K562 (cell line): ENCODE results near the gene FAM83F.

Source experiments
- ASH1L ChIP-seq: fragments of 450-650 bp; IDR thresholded peaks from 2 replicates; pipeline ENCODE4 v1.6.1; 2018; ENCODE audit warnings: borderline replicate concordance, mild to moderate bottlenecking, low read depth; ENCODE audit not compliant: partially characterized antibody
- CHD1 ChIP-seq: fragments of 200-600 bp; sonication (generic); IDR thresholded peaks from one replicate; pipeline ENCODE4 v1.6.1; 2012; ENCODE audit warnings: mild to moderate bottlenecking, moderate library complexity, low read length, inconsistent platforms
- CTCF ChIP-seq, 3 experiments: IDR thresholded peaks in 2 of 3; conservative IDR thresholded peaks in 1 of 3; 2 replicates each; pipeline ENCODE4 v1.5.1; 2011 to 2012; ENCODE audit warnings: low read length in 3 of 3, mild to moderate bottlenecking in 3 of 3, control low read depth in 2 of 3, improper control_type of control experiment in 1 of 3, inconsistent platforms in 1 of 3, low read depth in 1 of 3, mixed read lengths in 1 of 3, moderate library complexity in 1 of 3; ENCODE audit not compliant: insufficient read depth in 2 of 3
- E4F1 ChIP-seq: fragments of 250-450 bp; sonication (Bioruptor Pico); IDR thresholded peaks from 2 replicates; pipeline ENCODE4 v1.5.0; 2021; ENCODE audit warnings: mild to moderate bottlenecking, borderline replicate concordance
- EP300 ChIP-seq: IDR thresholded peaks from 2 replicates; pipeline ENCODE4 v1.6.1; 2012; ENCODE audit warnings: low read length, improper control_type of control experiment
- POLR2AphosphoS2 ChIP-seq: IDR thresholded peaks from 2 replicates; pipeline ENCODE4 v1.6.1; 2012; ENCODE audit warnings: low read length, improper control_type of control experiment
- RBM34 ChIP-seq: fragments of 200-400 bp; formaldehyde crosslinking; IDR thresholded peaks from 2 replicates; pipeline ENCODE4 v1.6.1; 2018; ENCODE audit warnings: low read length, borderline replicate concordance; ENCODE audit not compliant: insufficient read depth
- SIX5 ChIP-seq, 2 experiments: IDR thresholded peaks; 2 replicates each; pipeline ENCODE4 v1.6.1; 2011; ENCODE audit warnings: low read length in 2 of 2, borderline replicate concordance in 1 of 2, low read depth in 1 of 2, mild to moderate bottlenecking in 1 of 2, moderate library complexity in 1 of 2; ENCODE audit not compliant: insufficient read depth in 1 of 2
- TAF1 ChIP-seq: IDR thresholded peaks from 2 replicates; pipeline ENCODE4 v1.6.1; 2011; ENCODE audit warnings: mild to moderate bottlenecking, low read length, moderate library complexity; ENCODE audit not compliant: insufficient read depth, control insufficient read depth, severe bottlenecking; ENCODE audit errors: extremely low read depth
- TEAD1 ChIP-seq, 2 experiments: fragments of 450-650 bp in 1 of 2; sonication (generic) in 1 of 2; formaldehyde crosslinking; IDR thresholded peaks; 2 replicates each; pipeline versions ENCODE4 v1.4.0 to v1.8.0; 2020 to 2022; ENCODE audit warnings: mild to moderate bottlenecking in 2 of 2, missing genetic modification reagents in 1 of 2
- ZNF263 ChIP-seq: sonication (generic); formaldehyde crosslinking; IDR thresholded peaks from 2 replicates; pipeline ENCODE4 v1.8.0; 2022; ENCODE audit warnings: mild to moderate bottlenecking, missing genetic modification reagents, borderline replicate concordance
- ZNF277 ChIP-seq: fragments of 250-450 bp; sonication (Bioruptor Pico); IDR thresholded peaks from 2 replicates; pipeline ENCODE4 v1.8.0; 2022; ENCODE audit warnings: inconsistent platforms, mild to moderate bottlenecking, moderate library complexity, borderline replicate concordance
- TF ChIP-seq, protein P1 (sequence below): sonication (generic); formaldehyde crosslinking; IDR thresholded peaks from 2 replicates; pipeline ENCODE4 v1.9.0; 2022; ENCODE audit warnings: mild to moderate bottlenecking, missing genetic modification reagents
- TF ChIP-seq, protein P2 (sequence below): sonication (generic); formaldehyde crosslinking; IDR thresholded peaks from 2 replicates; pipeline ENCODE4 v1.8.1; 2023; ENCODE audit warnings: mild to moderate bottlenecking, missing genetic modification reagents, moderate library complexity

GRCh38 chr22:40043793-40044101 is 49.0 kb downstream of the FAM83F start:
- TF ChIP-seq POLR2AphosphoS2 = no peak
- TF ChIP-seq, protein P1, sequence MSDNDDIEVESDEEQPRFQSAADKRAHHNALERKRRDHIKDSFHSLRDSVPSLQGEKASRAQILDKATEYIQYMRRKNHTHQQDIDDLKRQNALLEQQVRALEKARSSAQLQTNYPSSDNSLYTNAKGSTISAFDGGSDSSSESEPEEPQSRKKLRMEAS (CRISPR knock-in tag) = no peak
- TF ChIP-seq CHD1 = no peak
- no peak for TF ChIP-seq SIX5 (IDR thresholded peaks at IDR 0.05; ENCODE audit: borderline replicate concordance in 1 of 2, insufficient read depth in 1 of 2, low read depth in 1 of 2, low read length in 2 of 2)
- no peak for TF ChIP-seq TEAD1 (CRISPR knock-in tag; IDR thresholded peaks at IDR 0.05)
- TF ChIP-seq E4F1 = no peak
- TF ChIP-seq CTCF (IDR thresholded peaks at IDR 0.05 in 2 of 3, conservative IDR thresholded peaks at IDR 0.05 in 1 of 3; ENCODE audit: insufficient read depth in 2 of 3, low read depth in 1 of 3, low read length in 3 of 3) = no peak
- TF ChIP-seq ZNF263 = no peak
- no peak for TF ChIP-seq ASH1L
- TF ChIP-seq, protein P2, sequence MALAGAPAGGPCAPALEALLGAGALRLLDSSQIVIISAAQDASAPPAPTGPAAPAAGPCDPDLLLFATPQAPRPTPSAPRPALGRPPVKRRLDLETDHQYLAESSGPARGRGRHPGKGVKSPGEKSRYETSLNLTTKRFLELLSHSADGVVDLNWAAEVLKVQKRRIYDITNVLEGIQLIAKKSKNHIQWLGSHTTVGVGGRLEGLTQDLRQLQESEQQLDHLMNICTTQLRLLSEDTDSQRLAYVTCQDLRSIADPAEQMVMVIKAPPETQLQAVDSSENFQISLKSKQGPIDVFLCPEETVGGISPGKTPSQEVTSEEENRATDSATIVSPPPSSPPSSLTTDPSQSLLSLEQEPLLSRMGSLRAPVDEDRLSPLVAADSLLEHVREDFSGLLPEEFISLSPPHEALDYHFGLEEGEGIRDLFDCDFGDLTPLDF (CRISPR knock-in tag) = no peak
- TF ChIP-seq EP300 = no peak
- no peak for TF ChIP-seq RBM34
- no peak for TF ChIP-seq TAF1
- TF ChIP-seq ZNF277 = no peak
